SK-N-SH treated with all-trans-retinoic acid at 6 μM for 48 hours (cell line): ENCODE measurements around the gene LRTM1.

ENCODE experiments used
- CREB5 ChIP-seq: fragments of 250-450 bp; sonication (Bioruptor Pico); IDR thresholded peaks from 2 replicates; pipeline ENCODE4 v1.5.1; 2020; ENCODE audit warnings: low read depth, mild to moderate bottlenecking, moderate library complexity
- CSDC2 ChIP-seq: fragments of 250-450 bp; sonication (Bioruptor Pico); IDR thresholded peaks from 2 replicates; pipeline ENCODE4 v1.5.0; 2020; ENCODE audit warnings: mild to moderate bottlenecking, moderate library complexity
- ESRRG ChIP-seq: fragments of 250-450 bp; sonication (Bioruptor Pico); IDR thresholded peaks from 2 replicates; pipeline ENCODE4 v1.6.1; 2021; ENCODE audit warnings: mild to moderate bottlenecking
- PATZ1 ChIP-seq: fragments of 250-450 bp; sonication (Bioruptor Pico); IDR thresholded peaks from 2 replicates; pipeline ENCODE4 v1.8.0; 2020; ENCODE audit warnings: mild to moderate bottlenecking, moderate library complexity, borderline replicate concordance
- SNAI2 ChIP-seq: fragments of 250-450 bp; sonication (Bioruptor Pico); IDR thresholded peaks from 2 replicates; pipeline ENCODE4 v1.5.0; 2020; ENCODE audit warnings: mild to moderate bottlenecking, moderate library complexity
- ZC3H10 ChIP-seq: fragments of 250-450 bp; sonication (Bioruptor Pico); IDR thresholded peaks from 2 replicates; pipeline ENCODE4 v1.5.1; 2021; ENCODE audit warnings: mild to moderate bottlenecking, moderate library complexity
- ZFP3 ChIP-seq: fragments of 250-450 bp; sonication (Bioruptor Pico); IDR thresholded peaks from 2 replicates; pipeline ENCODE4 v1.5.0; 2020; ENCODE audit warnings: mild to moderate bottlenecking, moderate library complexity
- ZNF565 ChIP-seq: fragments of 450-650 bp; formaldehyde crosslinking; conservative IDR thresholded peaks from 2 replicates; pipeline ENCODE4 v1.5.0; 2020; ENCODE audit warnings: low read depth, mild to moderate bottlenecking, moderate library complexity

GRCh38 chr3:54874816-54875556 is 52.9 kb downstream of the LRTM1 start:
- TF ChIP-seq ESRRG (no peak), SNAI2 (no peak), CSDC2 (CRISPR knock-in tag) (no peak), PATZ1 (CRISPR knock-in tag) (no peak), ZC3H10 (CRISPR knock-in tag) (no peak), ZFP3 (CRISPR knock-in tag) (no peak), ZNF565 (CRISPR knock-in tag) (no peak), CREB5 (CRISPR knock-in tag) (no peak)
